ENCODE measurements around the gene TWIST2. TPM values are rescaled to one million over a fixed set of nuclear protein-coding genes. Genes with fewer than 3 reads are reported as not detected.

Gene TWIST2
- polyA plus RNA-seq, 3 donors = 0.43 to 0.49 (median 0.43) TPM

DNA sequence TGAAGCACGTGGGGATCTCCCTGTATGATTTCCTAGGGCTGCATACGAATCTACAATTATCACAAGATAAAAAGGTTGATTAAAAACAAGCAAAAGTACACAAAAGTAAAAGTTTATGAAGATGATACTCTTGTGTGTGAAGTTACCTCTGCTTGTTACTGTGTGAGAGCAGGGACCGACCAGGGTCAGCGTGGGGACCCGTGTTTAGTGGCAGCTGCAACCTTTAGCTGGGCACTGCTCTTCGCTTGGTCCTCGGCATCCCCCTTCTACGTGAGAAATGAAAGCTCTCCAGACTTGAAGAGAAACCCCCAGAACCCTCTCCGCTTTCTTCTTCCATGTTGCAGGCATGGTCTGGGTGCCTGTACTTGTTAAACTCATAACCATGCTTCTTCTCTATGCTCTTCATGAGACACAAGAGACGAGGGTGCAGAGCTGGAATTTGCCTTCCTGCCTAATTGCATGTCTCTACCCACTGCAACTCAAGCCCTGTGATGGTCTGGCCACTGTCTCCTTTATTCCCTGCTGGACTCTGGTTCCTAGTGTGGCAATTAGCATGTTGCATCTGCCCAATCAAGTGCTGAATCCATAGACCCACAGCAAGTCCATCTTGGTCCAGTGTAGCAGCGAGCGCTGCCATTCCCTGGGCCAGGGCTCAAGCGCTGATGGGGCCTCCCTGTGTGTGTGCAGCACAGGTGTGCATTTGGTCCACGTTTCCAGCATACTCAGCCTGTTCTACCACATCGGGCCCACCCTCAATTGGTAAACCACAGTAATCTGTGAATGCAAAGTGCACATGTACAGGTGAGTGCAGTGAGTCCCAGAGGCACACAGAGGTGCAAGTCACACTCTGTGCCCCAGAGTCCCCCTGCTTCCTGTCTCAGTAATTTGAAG, 88.5 kb downstream of the TWIST2 start:
- Histone ChIP-seq H4K20me1 (ENCODE audit: insufficient read depth, low read length) (no peaks in the 10 kb centered on the region), H3K27ac (ENCODE audit: low read depth in 1 of 2, low read length in 2 of 2) (no peak overlapping the region), H3K79me2 (ENCODE audit: insufficient read depth, low read length) (no peaks in the 10 kb centered on the region), H3K36me3 (replicated peaks in 1 of 2; ENCODE audit: control insufficient read depth in 1 of 2, insufficient read depth in 2 of 2, low read length in 2 of 2) (no peaks in the 10 kb centered on the region), H3K9ac (ENCODE audit: insufficient read depth, low read length, poor library complexity, severe bottlenecking) (no peak overlapping the region), H3K4me2 (replicated peaks; ENCODE audit: extremely low read depth, low read length, poor library complexity, severe bottlenecking) (no peak overlapping the region), H3K4me1 (ENCODE audit: control insufficient read depth in 1 of 2, insufficient read depth in 2 of 2, low read length in 2 of 2) (no peaks in the 10 kb centered on the region), H3K27me3 (ENCODE audit: control insufficient read depth in 2 of 2, insufficient read depth in 2 of 2, low read length in 2 of 2) (no peaks in the 10 kb centered on the region), H3K9me3 (replicated peaks in 1 of 2; ENCODE audit: control insufficient read depth in 1 of 2, insufficient read depth in 1 of 2, low read length in 2 of 2) (no peaks in the 10 kb centered on the region), H3K4me3 (replicated peaks in 1 of 3; ENCODE audit: low read depth in 2 of 3, low read length in 3 of 3) (no peak overlapping the region), H2AFZ (ENCODE audit: insufficient read depth, low read depth, low read length, poor library complexity, severe bottlenecking) (no peak overlapping the region)
- 66% methylated on average over 7 of the region's 15 CpGs for WGBS (ENCODE audit: insufficient coverage)
- Mint-ChIP-seq H3K4me1 (no peaks in the 10 kb centered on the region), H3K27me3 (ENCODE audit: low read depth in 3 of 3) (peaks cover 9 to 18% (median 10%) of the 10 kb centered on the region in 3 donors), H3K27ac (no peak overlapping the region), H3K4me3 (no peak overlapping the region), H3K36me3 (no peaks in the 10 kb centered on the region), H3K9me3 (peaks cover 0 to 7% (median 2%) of the 10 kb centered on the region in 7 donors)
- intact Hi-C loops (cut with micrococcal nuclease) = no loop called here
- no peak for TF ChIP-seq CTCF (IDR thresholded peaks at IDR 0.05)
- DNase-seq = no peak

DNA sequence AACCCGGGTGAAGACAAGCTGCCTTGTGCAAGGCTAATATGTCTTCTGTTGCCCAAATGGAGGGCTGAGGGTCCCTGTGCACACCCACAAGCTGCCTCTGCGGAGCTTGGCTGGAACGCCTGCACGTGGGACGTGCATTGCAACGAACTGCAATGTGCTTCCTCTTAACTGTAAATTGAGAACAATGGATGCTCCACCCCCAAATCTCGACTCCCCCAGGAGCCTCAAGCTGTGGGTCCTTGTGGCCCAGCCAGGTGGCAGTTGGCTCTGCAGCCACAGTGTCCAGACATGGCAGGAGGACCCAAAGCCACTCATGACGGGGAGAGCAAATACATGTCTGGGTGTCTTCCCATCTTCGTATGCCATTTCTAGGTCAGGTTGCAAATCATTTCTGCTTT, 90.1 kb downstream of the TWIST2 start:
- no peak overlapping the region for H3K27ac Mint-ChIP-seq
- H3K4me3 Mint-ChIP-seq = no peak overlapping the region
- peaks cover 7 to 16% (median 15%) of the 10 kb centered on the region in 3 donors for H3K27me3 Mint-ChIP-seq (ENCODE audit: low read depth in 3 of 3)
- peaks cover 0 to 4% (median 0%) of the 10 kb centered on the region in 7 donors for H3K9me3 Mint-ChIP-seq
- H3K79me2 ChIP-seq (ENCODE audit: insufficient read depth, low read length) = no peaks in the 10 kb centered on the region
- intact Hi-C loops (cut with micrococcal nuclease) = no loop called here
- H2AFZ ChIP-seq (ENCODE audit: insufficient read depth, low read depth, low read length, poor library complexity, severe bottlenecking) = no peak overlapping the region
- H3K4me1 ChIP-seq (ENCODE audit: control insufficient read depth in 1 of 2, insufficient read depth in 2 of 2, low read length in 2 of 2) = no peaks in the 10 kb centered on the region
- no peak overlapping the region for H3K4me2 ChIP-seq (replicated peaks; ENCODE audit: extremely low read depth, low read length, poor library complexity, severe bottlenecking)
- DNase-seq = no peak
- H3K4me3 ChIP-seq (replicated peaks in 1 of 3; ENCODE audit: low read depth in 2 of 3, low read length in 3 of 3) = no peak overlapping the region
- no peaks in the 10 kb centered on the region for H3K36me3 Mint-ChIP-seq
- H3K27me3 ChIP-seq (ENCODE audit: control insufficient read depth in 2 of 2, insufficient read depth in 2 of 2, low read length in 2 of 2) = no peaks in the 10 kb centered on the region
- no peak for TF ChIP-seq CTCF (IDR thresholded peaks at IDR 0.05)
- H3K27ac ChIP-seq (ENCODE audit: low read depth in 1 of 2, low read length in 2 of 2) = no peak overlapping the region
- H4K20me1 ChIP-seq (ENCODE audit: insufficient read depth, low read length) = no peaks in the 10 kb centered on the region
- H3K9ac ChIP-seq (ENCODE audit: insufficient read depth, low read length, poor library complexity, severe bottlenecking) = no peak overlapping the region
- 64% methylated on average over 9 of the region's 9 CpGs for WGBS (ENCODE audit: insufficient coverage)
- H3K36me3 ChIP-seq (replicated peaks in 1 of 2; ENCODE audit: control insufficient read depth in 1 of 2, insufficient read depth in 2 of 2, low read length in 2 of 2) = no peaks in the 10 kb centered on the region
- no peaks in the 10 kb centered on the region for H3K9me3 ChIP-seq (replicated peaks in 1 of 2; ENCODE audit: control insufficient read depth in 1 of 2, insufficient read depth in 1 of 2, low read length in 2 of 2)
- H3K4me1 Mint-ChIP-seq = no peaks in the 10 kb centered on the region

Data from CD14-positive monocyte (primary cell).